HT1080 (cell line): Measurements from ENCODE around the gene ACAA2. TPM values are rescaled to one million over a fixed set of nuclear protein-coding genes. Genes with fewer than 3 reads are reported as not detected.

ENCODE experiments used
- DNase-seq: peaks from one replicate; pipeline ENCODE4 v3.0.0-alpha.2; 2015; ENCODE audit warnings: low read depth
- polyA plus RNA-seq, 2 experiments: library from polyadenylated mRNA; depleted of rRNA; stranded (reverse); fragments of >200 nt; gene quantifications; 2 replicates each; pipeline ENCODE4 v1.2.3, GENCODE V29; 2015
- total RNA-seq: library from RNA; depleted of rRNA; stranded (reverse); fragments of >200 nt; shearing (Covaris generic); gene quantifications from 2 replicates; pipeline ENCODE4 v1.2.3, GENCODE V29; 2014; rRNA removed

The ACAA2 gene
- total RNA-seq, result 32.2 and 36.7 TPM in 2 replicates
- polyA plus RNA-seq (2015; cell fraction: cytosol; rRNA removed), result 29.9 and 30.7 TPM in 2 replicates
- polyA plus RNA-seq (2015; cell fraction: nucleus; rRNA removed), result 21.2 and 25.4 TPM in 2 replicates

GRCh38 chr18:49813319-49814146, at the start of gene ACAA2:
ACAA2 (minus strand) TSS chr18:49813533; CDS start chr18:49813484, 49 bp downstream.
- peak; percentile 78 for DNase-seq

DNA sequence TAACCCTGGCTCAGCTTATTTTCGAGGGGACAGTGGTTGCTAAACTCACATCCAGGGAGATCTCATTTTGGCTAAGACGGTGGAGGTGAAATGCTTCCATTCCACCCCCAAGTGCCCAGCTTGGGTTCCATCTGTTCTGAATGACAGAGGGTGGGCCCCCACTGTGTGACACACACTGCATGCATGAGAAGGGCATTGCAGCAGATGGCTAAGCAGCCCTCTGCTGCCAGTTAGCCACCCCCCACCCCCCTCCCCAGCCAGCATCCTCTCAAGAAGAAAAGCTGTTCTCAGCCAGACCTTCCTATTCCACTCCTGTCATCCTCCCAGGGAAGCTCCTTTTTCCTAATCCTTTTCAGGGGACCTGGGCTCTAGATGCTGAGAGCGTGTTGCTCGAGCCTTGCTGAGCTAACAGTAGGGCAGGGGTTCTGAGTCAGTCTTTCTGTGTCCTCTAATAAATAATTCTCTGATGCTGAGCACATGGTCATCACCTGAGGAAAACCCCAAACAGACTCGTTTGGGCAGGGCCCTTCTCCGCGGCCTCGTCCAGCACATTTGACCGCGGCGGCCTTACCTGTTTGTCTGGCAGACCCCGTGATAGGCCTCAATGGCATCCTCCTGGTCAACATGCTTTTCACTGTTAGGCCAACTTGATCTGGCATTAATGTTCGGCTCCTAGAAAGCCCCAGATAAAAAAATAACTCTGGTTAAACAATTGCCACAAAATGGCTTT, 49.5 kb upstream of the ACAA2 start:
- no peak for DNase-seq

DNA sequence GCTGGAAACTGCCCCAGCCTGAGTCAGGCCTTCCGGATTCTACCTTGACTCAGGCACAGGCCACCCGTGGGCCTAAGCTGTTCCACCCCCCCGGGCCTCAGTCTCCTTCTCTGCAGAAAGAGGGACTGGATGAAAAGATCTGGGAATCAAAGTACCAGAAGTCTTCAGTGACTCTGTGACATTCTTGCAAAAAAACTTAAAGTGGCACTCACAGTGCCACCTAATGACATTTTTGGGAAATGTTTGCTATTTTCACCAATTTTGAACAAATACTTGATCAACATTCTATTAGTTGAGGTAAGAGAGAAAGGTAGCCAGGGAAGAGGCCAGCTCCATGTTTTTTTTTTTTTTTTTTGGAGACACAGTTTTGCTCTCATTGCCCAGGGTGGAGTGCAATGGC, 48.3 kb upstream of the ACAA2 start:
- no peak for DNase-seq

- DNase-seq, result no peak
Measured at GRCh38 chr18:49859725-49860124, 46.4 kb upstream of the ACAA2 start.

GRCh38 chr18:49859021-49859359, 45.7 kb upstream of the ACAA2 start:
- DNase-seq, result no peak

DNA sequence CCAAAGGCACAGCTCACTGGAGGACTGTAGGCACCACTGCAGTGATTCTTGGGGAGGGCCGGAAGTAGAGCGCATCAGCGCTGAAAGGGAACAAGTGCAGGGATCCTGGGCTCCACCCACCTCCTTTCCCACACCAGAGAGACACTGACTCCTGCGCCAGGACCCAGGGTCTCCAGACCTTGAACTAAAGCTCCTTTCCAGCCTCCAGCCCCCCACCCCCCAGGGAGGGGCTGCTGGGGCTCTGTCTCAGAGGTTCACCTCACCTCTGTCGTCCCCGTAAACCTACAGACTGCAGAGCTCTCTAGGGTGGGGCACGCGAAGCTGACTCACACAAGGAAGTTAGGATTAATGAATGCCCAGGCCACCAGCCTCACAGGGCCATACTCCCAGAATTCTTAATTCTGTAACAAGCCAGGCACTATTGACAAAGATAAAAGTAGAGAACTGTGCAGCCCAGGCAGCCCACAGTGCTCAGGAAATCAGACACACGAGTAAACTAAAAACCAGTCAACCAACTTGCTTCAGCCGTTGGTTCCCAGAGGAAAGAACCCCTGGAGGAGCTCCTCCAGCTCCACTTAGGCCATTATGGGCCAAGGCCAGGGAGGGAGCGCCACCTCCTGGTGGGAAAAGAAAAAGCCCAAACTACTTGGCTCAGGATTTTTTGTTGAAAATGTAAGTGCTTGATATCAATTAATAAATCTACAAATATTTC, 45.1 kb upstream of the ACAA2 start:
- peak; percentile 68 for DNase-seq

DNA sequence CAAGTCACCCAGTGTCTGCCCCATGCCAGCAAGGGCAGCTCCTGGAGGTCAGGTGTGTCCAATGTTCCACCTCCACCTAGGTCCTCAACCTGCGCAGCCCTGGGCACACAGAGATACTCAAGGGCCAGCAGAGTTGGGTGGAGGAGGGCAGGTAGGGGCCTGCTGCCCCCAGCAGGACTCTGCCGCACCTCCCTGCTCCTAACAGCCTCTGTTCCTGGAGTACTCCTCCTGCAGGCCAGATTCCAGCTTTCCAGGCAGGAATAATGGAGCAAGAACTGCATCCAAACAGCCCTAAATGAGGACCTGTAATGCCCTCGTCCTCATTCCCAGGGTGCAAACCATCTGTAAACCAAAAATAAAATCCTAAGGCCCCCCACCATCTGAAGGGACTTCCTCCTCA, 44.4 kb upstream of the ACAA2 start:
- DNase-seq, result no peak

- no peak for DNase-seq
Measured at GRCh38 chr18:49856496-49856895, 43.2 kb upstream of the ACAA2 start.

DNA sequence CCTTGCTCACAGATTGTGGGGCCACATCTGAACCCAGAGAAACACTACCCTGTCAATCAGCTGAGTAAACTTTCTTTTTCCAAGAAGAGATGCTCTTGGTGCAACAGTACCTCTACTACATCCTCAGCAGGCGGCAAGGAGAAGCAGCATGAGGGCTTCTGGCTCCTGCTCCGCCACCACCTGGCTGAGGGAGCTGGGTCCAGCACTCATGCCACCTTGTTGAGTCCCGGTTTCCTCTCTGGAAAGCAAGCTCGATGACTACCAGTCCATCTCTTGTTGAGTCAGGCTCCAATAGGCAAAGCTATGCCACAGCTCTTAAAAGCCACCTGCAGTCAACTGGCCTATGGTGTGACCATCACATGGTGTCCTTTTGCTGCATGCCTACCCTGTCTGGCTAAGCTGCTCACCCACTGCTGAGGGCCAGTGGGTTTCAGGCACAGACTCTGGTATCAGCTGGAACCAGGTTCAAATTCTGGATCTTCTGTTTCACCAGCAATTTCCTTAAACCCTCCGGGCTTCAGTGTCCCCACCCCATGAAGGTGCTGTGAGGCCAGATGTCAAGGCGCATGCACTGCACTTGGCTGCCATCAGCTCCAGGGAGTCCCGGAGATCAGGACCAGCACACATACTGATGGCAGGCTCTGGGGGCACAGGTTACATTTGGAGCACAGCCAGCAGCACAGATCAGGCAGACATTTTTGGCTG, 42.5 kb upstream of the ACAA2 start:
- DNase-seq, result no peak

- DNase-seq, result peak; percentile 14
Measured at GRCh38 chr18:49854681-49855080, 41.3 kb upstream of the ACAA2 start.

- DNase-seq, result no peak
Measured at GRCh38 chr18:49853436-49853835, 40.1 kb upstream of the ACAA2 start.

DNA sequence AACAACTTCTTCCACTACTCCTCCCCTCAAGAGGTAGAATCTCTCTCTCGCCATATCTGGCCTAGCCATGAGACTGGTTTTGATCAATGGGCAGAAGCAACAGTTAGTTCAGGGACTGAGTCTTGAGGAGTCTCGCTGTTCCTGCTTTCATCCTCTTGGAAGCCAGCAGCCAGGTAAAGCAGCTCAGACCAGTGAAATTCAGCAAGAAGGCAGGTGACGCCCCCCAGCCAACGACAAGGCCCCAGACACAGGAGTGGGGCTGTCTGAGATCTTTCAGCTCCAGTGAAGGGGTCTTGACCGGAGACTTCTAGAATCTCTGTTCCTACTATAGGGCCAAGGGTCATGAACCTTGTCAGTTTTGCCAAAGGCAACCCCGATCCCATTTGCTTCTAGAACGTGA, 39.7 kb upstream of the ACAA2 start:
- no peak for DNase-seq

DNA sequence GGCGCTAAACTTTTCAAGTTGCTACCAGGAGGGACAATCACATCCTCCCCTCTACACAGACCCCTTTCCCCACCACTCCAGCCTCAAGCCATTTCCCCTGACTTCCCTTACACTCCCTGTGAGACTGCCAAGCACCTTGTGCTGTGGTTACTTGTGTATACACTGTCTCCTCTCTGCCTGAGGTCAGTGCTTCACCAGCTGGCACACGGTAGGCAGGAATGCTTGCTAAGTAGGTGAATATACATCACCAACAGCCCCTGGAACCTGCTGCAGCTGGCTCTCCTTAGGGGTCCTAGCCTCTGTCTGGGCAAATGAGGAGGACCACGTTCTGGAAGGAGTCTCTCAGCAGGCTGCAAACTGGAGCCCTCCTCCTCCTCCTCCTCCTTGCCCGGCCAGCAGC, 38.3 kb upstream of the ACAA2 start:
- DNase-seq, result no peak

DNA sequence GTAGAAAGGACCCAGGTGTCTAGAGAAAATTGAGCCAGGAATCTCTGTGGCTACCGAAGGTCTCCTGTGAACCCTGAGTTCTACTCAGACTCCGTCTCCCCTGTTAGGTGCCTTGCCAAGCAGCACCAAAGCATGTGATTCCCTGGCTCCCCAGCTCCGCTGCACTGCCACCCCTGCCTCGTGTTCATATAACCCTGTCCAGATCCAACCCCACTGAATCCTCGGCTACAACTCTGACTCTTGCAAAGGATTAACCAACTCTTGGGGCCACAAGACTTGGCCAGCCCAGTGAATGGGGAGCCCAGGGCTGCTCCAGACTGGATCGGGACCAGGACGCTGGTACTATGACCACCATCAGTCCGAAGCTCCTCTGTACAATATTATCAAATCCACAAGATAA, 37.3 kb upstream of the ACAA2 start:
- DNase-seq, result no peak

- DNase-seq, result peak; percentile 99
Measured at GRCh38 chr18:49849331-49850217, 36.2 kb upstream of the ACAA2 start.

DNA sequence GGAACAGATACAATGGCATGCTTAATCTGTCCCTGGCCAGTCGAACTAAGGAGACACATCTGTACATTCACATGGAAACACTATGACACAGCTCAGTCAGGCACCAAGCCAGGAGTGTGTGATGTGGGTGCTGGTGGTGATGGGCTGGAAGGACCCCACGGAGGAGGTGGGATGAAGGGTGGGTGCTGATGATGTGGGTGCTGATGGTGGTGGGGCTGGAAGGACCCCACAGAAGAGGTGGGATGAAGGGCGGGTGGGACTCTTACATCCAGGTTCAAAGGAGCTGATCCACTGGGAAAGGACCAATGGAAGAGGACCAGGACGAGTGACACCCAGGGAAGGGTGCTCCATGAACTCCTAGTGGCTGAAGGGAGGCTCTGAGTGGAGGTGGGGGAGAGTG, 34.8 kb upstream of the ACAA2 start:
- DNase-seq, result no peak

GRCh38 chr18:49847524-49847923, 34.2 kb upstream of the ACAA2 start:
- DNase-seq, result no peak

DNA sequence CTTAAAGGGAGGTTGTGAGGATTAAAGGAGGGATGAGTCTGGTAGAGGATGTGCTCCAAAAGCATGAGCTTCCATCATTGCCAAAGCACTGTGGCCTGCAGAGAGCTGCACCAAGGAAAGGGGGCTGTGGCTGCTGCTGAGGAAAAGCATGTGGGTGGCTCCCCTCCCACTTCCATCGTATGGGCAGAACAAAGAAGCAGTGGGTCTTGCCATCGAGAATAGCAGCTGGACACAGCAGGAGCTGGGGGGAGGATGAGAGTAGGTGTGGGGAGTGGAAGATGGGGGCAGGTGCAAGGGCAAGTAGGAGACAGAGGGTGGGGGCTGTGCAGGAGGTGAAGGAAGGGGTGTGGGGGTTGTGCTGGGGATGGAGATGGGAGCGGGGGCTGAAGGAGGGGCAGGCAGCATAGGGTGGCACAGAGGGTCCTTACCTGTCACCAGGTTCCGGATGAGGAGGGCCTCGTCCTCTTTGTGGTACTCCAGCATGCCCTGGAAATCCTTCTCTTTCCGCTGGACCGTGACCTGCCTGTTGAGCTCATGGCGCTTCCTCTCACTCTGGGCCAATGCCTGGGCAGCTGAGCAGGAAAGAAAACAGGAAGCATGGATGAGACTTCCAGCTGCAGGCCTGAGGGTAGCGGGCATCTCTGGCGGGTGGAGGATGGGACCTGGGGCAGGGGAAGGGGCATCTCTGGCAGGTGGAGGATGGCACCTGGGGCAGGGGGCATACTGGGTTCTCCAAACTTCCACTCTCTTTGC, 33.6 kb upstream of the ACAA2 start:
- no peak for DNase-seq

- DNase-seq, result no peak
Measured at GRCh38 chr18:49846361-49846662, 33.0 kb upstream of the ACAA2 start.
